Liver (tissue), 9 donors: ENCODE data around the gene TMEM221. TPM values are rescaled to one million over a fixed set of nuclear protein-coding genes. Genes with fewer than 3 reads are reported as not detected.
A peak's percentile ranks its signal among the peaks of the same experiment; 100 is the strongest.

Source experiments
- DNase-seq: peaks from one replicate; pipeline ENCODE4 v3.0.0-alpha.2; 2017; ENCODE audit warnings: low spot score
- H3K27ac ChIP-seq, 2 donors: one replicate each; pipeline ENCODE4 v1.7.0; 2013; ENCODE audit warnings: inconsistent platforms in 2 of 2, low read length in 2 of 2, control low read depth in 1 of 2, low read depth in 1 of 2, mild to moderate bottlenecking in 1 of 2
- H3K27me3 ChIP-seq, 4 donors: one replicate each; pipeline versions ENCODE4 v1.6.1 to v1.7.0; 2013; ENCODE audit warnings: low read length in 3 of 4, inconsistent platforms in 1 of 4, mild to moderate bottlenecking in 1 of 4, moderate library complexity in 1 of 4; ENCODE audit not compliant: control insufficient read depth in 4 of 4, insufficient read depth in 4 of 4
- H3K36me3 ChIP-seq, 4 donors: one replicate each; pipeline versions ENCODE4 v1.6.1 to v1.7.0; 2013; ENCODE audit warnings: low read length in 3 of 4, mild to moderate bottlenecking in 3 of 4, low read depth in 1 of 4, moderate library complexity in 1 of 4; ENCODE audit not compliant: control insufficient read depth in 4 of 4, insufficient read depth in 3 of 4
- H3K4me1 ChIP-seq, 4 donors: one replicate each; pipeline versions ENCODE4 v1.6.1 to v1.7.0; 2013; ENCODE audit warnings: low read length in 3 of 4, mild to moderate bottlenecking in 3 of 4, moderate library complexity in 1 of 4; ENCODE audit not compliant: control insufficient read depth in 4 of 4, insufficient read depth in 4 of 4
- H3K4me3 ChIP-seq, 3 donors: one replicate each; pipeline versions ENCODE4 v1.6.1 to v1.7.0; 2013; ENCODE audit warnings: low read length in 3 of 3, control low read depth in 1 of 3, low read depth in 1 of 3, mild to moderate bottlenecking in 1 of 3
- H3K9ac ChIP-seq, 2 donors: one replicate each; pipeline ENCODE4 v1.7.0; 2013; ENCODE audit warnings: low read length in 2 of 2, mild to moderate bottlenecking in 2 of 2, moderate library complexity in 2 of 2, control low read depth in 1 of 2, low read depth in 1 of 2
- H3K9me3 ChIP-seq, 4 donors: one replicate each; pipeline versions ENCODE4 v1.6.1 to v1.7.0; 2013; ENCODE audit warnings: low read length in 3 of 4; ENCODE audit not compliant: control insufficient read depth in 4 of 4
- FOXA1 ChIP-seq: IDR thresholded peaks from 2 replicates; pipeline ENCODE4 v1.6.1; 2016; ENCODE audit warnings: antibody characterized with exemption
- FOXA2 ChIP-seq: IDR thresholded peaks from 2 replicates; pipeline ENCODE4 v1.6.1; 2016; ENCODE audit warnings: antibody characterized with exemption
- HNF4A ChIP-seq, 2 donors: conservative IDR thresholded peaks; 2 replicates each; pipeline ENCODE4 v1.6.1; 2016; ENCODE audit warnings: antibody characterized with exemption in 2 of 2, mild to moderate bottlenecking in 2 of 2
- NR2F2 ChIP-seq: IDR thresholded peaks from 2 replicates; pipeline ENCODE4 v1.6.1; 2016; ENCODE audit warnings: antibody characterized with exemption
- RAD21 ChIP-seq, 2 donors: IDR thresholded peaks; 2 replicates each; pipeline ENCODE4 v1.6.1; 2016; ENCODE audit warnings: antibody characterized with exemption in 2 of 2, mild to moderate bottlenecking in 2 of 2
- RXRA ChIP-seq, 2 donors: IDR thresholded peaks; 2 replicates each; pipeline ENCODE4 v1.6.1; 2017 to 2018; ENCODE audit warnings: antibody characterized with exemption in 2 of 2, mild to moderate bottlenecking in 1 of 2
- SP1 ChIP-seq: IDR thresholded peaks from 2 replicates; pipeline ENCODE4 v1.6.1; 2018; ENCODE audit warnings: antibody characterized with exemption, mild to moderate bottlenecking
- TAF1 ChIP-seq: conservative IDR thresholded peaks from 2 replicates; pipeline ENCODE4 v1.6.1; 2016; ENCODE audit warnings: antibody characterized with exemption, mild to moderate bottlenecking
- YY1 ChIP-seq: IDR thresholded peaks from 2 replicates; pipeline ENCODE4 v1.6.1; 2016; ENCODE audit warnings: antibody characterized with exemption, mild to moderate bottlenecking
- WGBS: extraction: QIAGEN DNeasy Blood & Tissue Kit; methylation state at CpG from one replicate; pipeline ENCODE4 v1.1.7; 2013; 5-methylcytosine and 5-hydroxymethylcytosine counted together
- polyA plus RNA-seq, 2 donors: library from polyadenylated mRNA; stranded (reverse) in 1 of 2; unstranded in 1 of 2; fragments of 200-250 nt in 1 of 2; fragments of >200 nt in 1 of 2; fragmentation: Nextera tagmentation in 1 of 2; extraction: Ambion mirVana in 1 of 2; gene quantifications; one replicate each; pipeline versions ENCODE4 v1.2.1 to v1.2.3, GENCODE V29; 2013 to 2015
- total RNA-seq, 2 donors: library from RNA; depleted of rRNA; stranded (reverse); fragments of >200 nt; gene quantifications; one replicate each; pipeline ENCODE4 v1.2.3, GENCODE V29; 2014
- TF ChIP-seq, protein P1 (sequence below): IDR thresholded peaks from 2 replicates; pipeline ENCODE4 v1.6.1; 2016; ENCODE audit warnings: antibody characterized with exemption
- TF ChIP-seq, protein P2 (sequence below): IDR thresholded peaks from 2 replicates; pipeline ENCODE4 v1.6.1; 2016; ENCODE audit warnings: antibody characterized with exemption
- TF ChIP-seq, protein P3 (sequence below): IDR thresholded peaks from 2 replicates; pipeline ENCODE4 v1.6.1; 2016; ENCODE audit warnings: antibody characterized with exemption
- donor health status: healthy.
- donor health status: healthy.
- donor health status: healthy.
- donor health status: healthy.
- donor health status: healthy.

The TMEM221 gene
- total and polyA plus RNA-seq, 4 donors = 0.06 to 0.15 (median 0.11) TPM

DNA sequence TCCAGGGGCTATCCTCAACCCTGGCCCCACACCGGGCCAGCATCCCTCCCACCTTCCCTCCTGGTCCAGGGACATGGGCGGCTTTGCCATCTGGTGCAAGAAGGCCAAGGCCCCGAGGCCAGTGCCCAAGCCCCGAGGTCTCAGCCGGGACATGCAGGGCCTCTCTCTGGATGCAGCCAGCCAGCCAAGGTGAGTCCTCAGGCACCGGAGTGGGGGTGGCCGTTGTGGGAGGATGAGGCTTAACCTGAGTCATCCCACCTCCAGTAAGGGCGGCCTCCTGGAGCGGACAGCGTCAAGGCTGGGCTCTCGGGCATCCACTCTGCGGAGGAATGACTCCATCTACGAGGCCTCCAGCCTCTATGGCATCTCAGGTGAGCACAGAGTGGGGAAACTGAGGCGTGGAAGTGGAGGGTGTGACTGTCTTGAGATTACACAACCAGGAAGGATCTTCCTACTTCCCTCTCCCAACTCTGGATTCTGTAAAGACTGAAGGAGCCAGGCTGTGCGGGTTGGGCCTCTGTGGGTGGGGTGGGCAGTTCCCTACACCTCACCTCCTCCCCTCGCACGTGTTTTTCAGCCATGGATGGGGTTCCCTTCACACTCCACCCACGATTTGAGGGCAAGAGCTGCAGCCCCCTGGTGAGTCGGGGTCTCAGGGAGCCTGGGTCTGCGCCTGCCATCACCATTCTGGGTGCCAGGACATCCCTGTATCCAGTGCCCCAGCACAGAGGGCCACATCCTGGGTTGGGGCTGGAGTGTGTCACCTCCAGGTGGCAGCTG lies 24.8 kb downstream of the TMEM221 start:
- WGBS = 95% methylated on average over 20 of the region's 20 CpGs
- Histone ChIP-seq H3K27ac (no peak overlapping the region), H3K4me1 (peaks cover 0 to 13% (median 8%) of the 10 kb centered on the region in 4 donors), H3K9ac (no peak overlapping the region), H3K36me3 (peaks cover 0 to 2% (median 0%) of the 10 kb centered on the region in 4 donors), H3K9me3 (no peaks in the 10 kb centered on the region), H3K4me3 (no peak overlapping the region), H3K27me3 (no peaks in the 10 kb centered on the region)
- TF ChIP-seq RAD21 (IDR thresholded peaks at IDR 0.05) (no peak), SP1 (no peak), TAF1 (no peak), FOXA2 (no peak)
- no peak for DNase-seq

DNA sequence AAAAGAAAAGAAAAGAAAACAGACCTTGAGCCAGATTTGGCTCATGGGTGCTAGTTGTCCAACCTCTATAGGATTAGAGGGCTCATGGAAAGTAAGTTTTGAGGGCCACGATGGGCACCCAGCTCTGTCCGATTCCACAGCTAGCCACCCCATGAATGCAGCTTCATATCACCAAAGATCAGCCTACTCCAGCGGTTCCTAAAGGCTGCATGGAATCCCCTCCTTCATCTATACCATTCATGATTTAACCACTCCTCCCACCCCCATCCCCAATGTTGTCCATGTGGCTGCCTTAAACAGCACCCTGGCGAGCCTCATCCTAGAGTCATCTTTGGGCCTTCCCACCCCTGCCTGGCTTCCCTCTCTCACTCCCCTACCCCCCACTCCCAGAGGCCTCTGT lies 26.5 kb downstream of the TMEM221 start:
- WGBS = 98% methylated on average over 4 of the region's 4 CpGs

DNA sequence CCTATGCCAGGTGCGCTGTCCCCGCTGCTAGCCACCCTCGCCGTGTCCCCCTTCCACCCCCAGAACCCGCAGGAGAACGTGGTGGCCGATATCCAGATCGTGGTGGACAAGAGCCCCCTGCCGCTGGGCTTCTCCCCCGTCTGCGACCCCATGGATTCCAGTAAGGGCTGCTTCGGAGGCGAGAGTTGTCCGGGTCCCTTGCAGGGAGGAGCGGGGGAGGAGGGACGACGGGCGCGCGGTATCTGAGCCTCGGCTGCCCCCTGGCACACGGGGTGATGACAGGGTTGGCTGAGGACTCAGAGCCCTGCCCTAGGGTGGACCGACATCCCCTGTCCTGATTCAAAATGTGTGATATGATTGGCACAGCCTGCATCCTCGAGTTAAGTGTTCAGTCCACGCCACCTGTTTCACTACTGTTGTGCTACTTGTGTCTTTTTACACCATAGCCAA lies 28.0 kb downstream of the TMEM221 start:
- Histone ChIP-seq H3K4me1 (peaks cover 0 to 13% (median 8%) of the 10 kb centered on the region in 4 donors), H3K9ac (peak overlapping the region in 1 of 2 donors; percentile 39), H3K27ac (peak overlapping the region in 1 of 2 donors; percentile 14), H3K9me3 (no peaks in the 10 kb centered on the region), H3K4me3 (peak overlapping the region; percentile 71 to 94 (median 91)), H3K36me3 (peaks cover 0 to 4% (median 2%) of the 10 kb centered on the region in 4 donors), H3K27me3 (no peaks in the 10 kb centered on the region)
- TF ChIP-seq RXRA (IDR thresholded peaks at IDR 0.05) (peak in 1 of 2 donors; percentile 53), YY1 (no peak), RAD21 (IDR thresholded peaks at IDR 0.05) (peak; percentile 37)
- WGBS = 12% methylated on average over 25 of the region's 25 CpGs
- no peak for DNase-seq

More for the DNA sequence above, 26.5 kb downstream of the TMEM221 start:
- H3K27me3 ChIP-seq = no peaks in the 10 kb centered on the region
- H3K9me3 ChIP-seq = no peaks in the 10 kb centered on the region
- H3K27ac ChIP-seq = no peak overlapping the region
- peaks cover 0 to 13% (median 8%) of the 10 kb centered on the region in 4 donors for H3K4me1 ChIP-seq
- H3K4me3 ChIP-seq = no peak overlapping the region
- DNase-seq = no peak
- TF ChIP-seq, protein P1, sequence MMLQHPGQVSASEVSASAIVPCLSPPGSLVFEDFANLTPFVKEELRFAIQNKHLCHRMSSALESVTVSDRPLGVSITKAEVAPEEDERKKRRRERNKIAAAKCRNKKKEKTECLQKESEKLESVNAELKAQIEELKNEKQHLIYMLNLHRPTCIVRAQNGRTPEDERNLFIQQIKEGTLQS = no peak
- TF ChIP-seq TAF1 (no peak), HNF4A (conservative IDR thresholded peaks at IDR 0.05) (no peak), FOXA1 (no peak), NR2F2 (no peak)
- TF ChIP-seq, protein P2, sequence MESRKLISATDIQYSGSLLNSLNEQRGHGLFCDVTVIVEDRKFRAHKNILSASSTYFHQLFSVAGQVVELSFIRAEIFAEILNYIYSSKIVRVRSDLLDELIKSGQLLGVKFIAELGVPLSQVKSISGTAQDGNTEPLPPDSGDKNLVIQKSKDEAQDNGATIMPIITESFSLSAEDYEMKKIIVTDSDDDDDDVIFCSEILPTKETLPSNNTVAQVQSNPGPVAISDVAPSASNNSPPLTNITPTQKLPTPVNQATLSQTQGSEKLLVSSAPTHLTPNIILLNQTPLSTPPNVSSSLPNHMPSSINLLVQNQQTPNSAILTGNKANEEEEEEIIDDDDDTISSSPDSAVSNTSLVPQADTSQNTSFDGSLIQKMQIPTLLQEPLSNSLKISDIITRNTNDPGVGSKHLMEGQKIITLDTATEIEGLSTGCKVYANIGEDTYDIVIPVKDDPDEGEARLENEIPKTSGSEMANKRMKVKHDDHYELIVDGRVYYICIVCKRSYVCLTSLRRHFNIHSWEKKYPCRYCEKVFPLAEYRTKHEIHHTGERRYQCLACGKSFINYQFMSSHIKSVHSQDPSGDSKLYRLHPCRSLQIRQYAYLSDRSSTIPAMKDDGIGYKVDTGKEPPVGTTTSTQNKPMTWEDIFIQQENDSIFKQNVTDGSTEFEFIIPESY = no peak
- TF ChIP-seq, protein P3, sequence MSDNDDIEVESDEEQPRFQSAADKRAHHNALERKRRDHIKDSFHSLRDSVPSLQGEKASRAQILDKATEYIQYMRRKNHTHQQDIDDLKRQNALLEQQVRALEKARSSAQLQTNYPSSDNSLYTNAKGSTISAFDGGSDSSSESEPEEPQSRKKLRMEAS = no peak
- no peak overlapping the region for H3K9ac ChIP-seq
- H3K36me3 ChIP-seq = peaks cover 0 to 2% (median 0%) of the 10 kb centered on the region in 4 donors
